Neural progenitor cell (in vitro differentiated cells): Measurements from ENCODE around the gene ARL4D. TPM values are rescaled to one million over a fixed set of nuclear protein-coding genes. Genes with fewer than 3 reads are reported as not detected.

Source experiments
- DNase-seq: peaks from one replicate; pipeline ENCODE4 v3.0.0-alpha.2; 2016; ENCODE audit warnings: low spot score
- H2AFZ ChIP-seq: fragments of 200-600 bp; sonication (generic); replicated peaks from 2 replicates; pipeline ENCODE4 v1.6.1; 2016; ENCODE audit warnings: antibody characterized with exemption
- H3F3A ChIP-seq: fragments of 200-600 bp; sonication (generic); 2 replicates; pipeline ENCODE4 v1.6.1; 2016; ENCODE audit warnings: antibody characterized with exemption, low read depth
- H3K27ac ChIP-seq: fragments of 200-600 bp; sonication (generic); 2 replicates; pipeline ENCODE4 v1.5.1; 2016; ENCODE audit warnings: mild to moderate bottlenecking
- H3K27me3 ChIP-seq: fragments of 200-600 bp; sonication (generic); 2 replicates; pipeline ENCODE4 v1.6.1; 2016; ENCODE audit warnings: mild to moderate bottlenecking, moderate library complexity
- H3K36me3 ChIP-seq: fragments of 200-600 bp; sonication (generic); 2 replicates; pipeline ENCODE4 v1.5.1; 2016
- H3K4me1 ChIP-seq: fragments of 200-600 bp; sonication (generic); 2 replicates; pipeline ENCODE4 v1.6.1; 2016; ENCODE audit warnings: mixed run types
- H3K4me2 ChIP-seq: fragments of 200-600 bp; sonication (generic); 2 replicates; pipeline ENCODE4 v1.6.1; 2016
- H3K4me3 ChIP-seq: fragments of 200-600 bp; sonication (generic); 2 replicates; pipeline ENCODE4 v1.5.1; 2016
- H3K79me2 ChIP-seq: fragments of 200-600 bp; sonication (generic); 2 replicates; pipeline ENCODE4 v1.6.1; 2016; ENCODE audit warnings: low read depth
- H3K9ac ChIP-seq: fragments of 200-600 bp; sonication (generic); 2 replicates; pipeline ENCODE4 v1.6.1; 2016
- H3K9me3 ChIP-seq: fragments of 200-600 bp; sonication (generic); 2 replicates; pipeline ENCODE4 v1.5.1; 2016; ENCODE audit warnings: low read depth
- H4K20me1 ChIP-seq: fragments of 200-600 bp; sonication (generic); 2 replicates; pipeline ENCODE4 v1.6.1; 2016; ENCODE audit warnings: low read depth
- H3K27ac Mint-ChIP-seq: 3 replicates; pipeline ENCODE4 v1.8.0; 2021; ENCODE audit warnings: mixed read lengths
- H3K27me3 Mint-ChIP-seq: 2 replicates; pipeline ENCODE4 v1.8.0; 2022; ENCODE audit warnings: low read depth, mild to moderate bottlenecking, inconsistent platforms, moderate library complexity, mixed read lengths; ENCODE audit not compliant: insufficient read depth
- H3K36me3 Mint-ChIP-seq: 3 replicates; pipeline ENCODE4 v1.8.0; 2021; ENCODE audit warnings: mixed read lengths
- H3K4me1 Mint-ChIP-seq: 3 replicates; pipeline ENCODE4 v1.8.0; 2021; ENCODE audit warnings: mixed read lengths
- H3K4me3 Mint-ChIP-seq: 3 replicates; pipeline ENCODE4 v1.8.0; 2021; ENCODE audit warnings: mild to moderate bottlenecking, moderate library complexity, mixed read lengths
- H3K9me3 Mint-ChIP-seq: 3 replicates; pipeline ENCODE4 v1.8.0; 2020; ENCODE audit warnings: mixed read lengths
- CTCF ChIP-seq: fragments of 200-600 bp; sonication (generic); IDR thresholded peaks from 2 replicates; pipeline ENCODE4 v1.5.1; 2017; ENCODE audit warnings: antibody characterized with exemption, mild to moderate bottlenecking
- EZH2 ChIP-seq: fragments of 200-600 bp; sonication (generic); IDR thresholded peaks from 2 replicates; pipeline ENCODE4 v1.6.1; 2017; ENCODE audit warnings: antibody characterized with exemption, mild to moderate bottlenecking, moderate library complexity
- EZH2phosphoT487 ChIP-seq: fragments of 200-600 bp; sonication (generic); IDR thresholded peaks from 2 replicates; pipeline ENCODE4 v1.6.1; 2017; ENCODE audit warnings: antibody characterized with exemption
- total RNA-seq: library from RNA; depleted of rRNA; stranded (reverse); fragments of >200 nt; gene quantifications from 2 replicates; pipeline ENCODE4 v1.2.3, GENCODE V29; 2015; ENCODE audit warnings: low replicate concordance

The ARL4D gene
- total RNA-seq, 1 donor from 2014 or later = 9.2 TPM

- Histone ChIP-seq H3K36me3 (no peaks in the 10 kb centered on the region), H3K4me1 (peaks cover 4% of the 10 kb centered on the region), H3K9me3 (peaks cover under 1% of the 10 kb centered on the region), H4K20me1 (no peaks in the 10 kb centered on the region), H3K79me2 (peaks cover 14% of the 10 kb centered on the region), H3K27ac (no peak overlapping the region), H3K4me3 (no peak overlapping the region), H3K9ac (no peak overlapping the region), H3K27me3 (no peaks in the 10 kb centered on the region), H2AFZ (no peak overlapping the region), H3F3A (peaks cover under 1% of the 10 kb centered on the region), H3K4me2 (no peak overlapping the region)
- Mint-ChIP-seq H3K36me3 (peaks cover 26% of the 10 kb centered on the region), H3K4me1 (peaks cover 7% of the 10 kb centered on the region), H3K4me3 (no peak overlapping the region), H3K9me3 (peaks cover 39% of the 10 kb centered on the region), H3K27me3 (peaks cover 6% of the 10 kb centered on the region), H3K27ac (no peak overlapping the region)
- no peak for TF ChIP-seq CTCF
- TF ChIP-seq EZH2 = no peak
- no peak for TF ChIP-seq EZH2phosphoT487
- no peak for DNase-seq
Observed at GRCh38 chr17:43354371-43354770, 44.4 kb upstream of the ARL4D start.

- Histone ChIP-seq H3K4me2 (no peak overlapping the region), H3K4me1 (peaks cover 4% of the 10 kb centered on the region), H3K79me2 (peaks cover 20% of the 10 kb centered on the region), H3K36me3 (no peaks in the 10 kb centered on the region), H3K9me3 (no peaks in the 10 kb centered on the region), H4K20me1 (no peaks in the 10 kb centered on the region), H2AFZ (no peak overlapping the region), H3K27me3 (no peaks in the 10 kb centered on the region), H3K9ac (no peak overlapping the region), H3K27ac (no peak overlapping the region), H3K4me3 (no peak overlapping the region), H3F3A (peaks cover 21% of the 10 kb centered on the region)
- Mint-ChIP-seq H3K4me1 (peaks cover 8% of the 10 kb centered on the region), H3K27ac (no peak overlapping the region), H3K4me3 (no peak overlapping the region), H3K27me3 (peaks cover 11% of the 10 kb centered on the region), H3K36me3 (peaks cover 19% of the 10 kb centered on the region), H3K9me3 (peaks cover 34% of the 10 kb centered on the region)
- no peak for DNase-seq
- TF ChIP-seq EZH2phosphoT487 (no peak), CTCF (no peak), EZH2 (no peak)
Observed at GRCh38 chr17:43356450-43356849, 42.3 kb upstream of the ARL4D start.

GRCh38 chr17:43356999-43357398, 41.8 kb upstream of the ARL4D start:
- Histone ChIP-seq H3K9me3 (no peaks in the 10 kb centered on the region), H3K4me2 (no peak overlapping the region), H3K4me3 (no peak overlapping the region), H3K9ac (no peak overlapping the region), H3K79me2 (peaks cover 17% of the 10 kb centered on the region), H2AFZ (no peak overlapping the region), H3K27me3 (no peaks in the 10 kb centered on the region), H3F3A (peaks cover 25% of the 10 kb centered on the region), H3K27ac (no peak overlapping the region), H3K36me3 (no peaks in the 10 kb centered on the region), H3K4me1 (peaks cover 4% of the 10 kb centered on the region), H4K20me1 (no peaks in the 10 kb centered on the region)
- TF ChIP-seq EZH2phosphoT487 = no peak
- TF ChIP-seq EZH2 = no peak
- TF ChIP-seq CTCF = no peak
- Mint-ChIP-seq H3K4me1 (peaks cover 8% of the 10 kb centered on the region), H3K27ac (no peak overlapping the region), H3K36me3 (peaks cover 16% of the 10 kb centered on the region), H3K27me3 (peaks cover 11% of the 10 kb centered on the region), H3K4me3 (no peak overlapping the region), H3K9me3 (peaks cover 31% of the 10 kb centered on the region)
- DNase-seq = no peak
